Astrocyte (in vitro differentiated cells and primary cell): ENCODE results near the gene SCPEP1. TPM values are rescaled to one million over a fixed set of nuclear protein-coding genes. Genes with fewer than 3 reads are reported as not detected.

Source experiments
- DNase-seq: peaks from one replicate; pipeline ENCODE4 v3.0.0-alpha.2; 2010; ENCODE audit warnings: low read depth
- FAIRE-seq: peaks from 2 replicates; lab custom pipeline; 2011; peaks lifted over from hg19 to GRCh38; lab: Jason Lieb, UNC
- H2AFZ ChIP-seq: 2 replicates; pipeline ENCODE4 v1.6.0; 2012; ENCODE audit warnings: low read depth, low read length, inconsistent platforms
- H3K27ac ChIP-seq: 2 replicates; pipeline ENCODE4 v1.5.1; 2011; ENCODE audit warnings: low read depth, low read length, inconsistent platforms
- H3K27me3 ChIP-seq: 2 replicates; pipeline ENCODE4 v1.6.0; 2011; ENCODE audit warnings: low read length, inconsistent platforms; ENCODE audit not compliant: insufficient read depth
- H3K36me3 ChIP-seq: 2 replicates; pipeline ENCODE4 v1.5.1; 2011; ENCODE audit warnings: low read length, inconsistent platforms; ENCODE audit not compliant: insufficient read depth
- H3K4me1 ChIP-seq: 2 replicates; pipeline ENCODE4 v1.5.1; 2011; ENCODE audit warnings: low read length, inconsistent platforms; ENCODE audit not compliant: insufficient read depth
- H3K4me2 ChIP-seq: 2 replicates; pipeline ENCODE4 v1.6.0; 2012; ENCODE audit warnings: low read length, inconsistent platforms
- H3K4me3 ChIP-seq: 2 replicates; pipeline ENCODE4 v1.5.1; 2011; ENCODE audit warnings: low read depth, mild to moderate bottlenecking, low read length, inconsistent platforms; ENCODE audit not compliant: insufficient read depth
- H3K79me2 ChIP-seq: 2 replicates; pipeline ENCODE4 v1.6.0; 2012; ENCODE audit warnings: mild to moderate bottlenecking, low read length, inconsistent platforms; ENCODE audit not compliant: insufficient read depth
- H3K9ac ChIP-seq: 2 replicates; pipeline ENCODE4 v1.6.0; 2012; ENCODE audit warnings: mild to moderate bottlenecking, low read length, inconsistent platforms
- H3K9me3 ChIP-seq: 2 replicates; pipeline ENCODE4 v1.5.1; 2012; ENCODE audit warnings: low read depth, mild to moderate bottlenecking, low read length, inconsistent platforms; ENCODE audit not compliant: insufficient read depth
- H4K20me1 ChIP-seq: 2 replicates; pipeline ENCODE4 v1.6.0; 2012; ENCODE audit warnings: low read length, inconsistent platforms; ENCODE audit not compliant: insufficient read depth
- H3K27ac Mint-ChIP-seq: one replicate; pipeline ENCODE4 v1.8.0; 2021; ENCODE audit warnings: mild to moderate bottlenecking, mixed read lengths; ENCODE audit not compliant: unreplicated experiment
- H3K27me3 Mint-ChIP-seq: one replicate; pipeline ENCODE4 v1.8.0; 2021; ENCODE audit warnings: low read depth, mixed read lengths; ENCODE audit not compliant: unreplicated experiment
- H3K36me3 Mint-ChIP-seq: one replicate; pipeline ENCODE4 v1.8.0; 2021; ENCODE audit warnings: low read depth, mixed read lengths; ENCODE audit not compliant: unreplicated experiment
- H3K4me1 Mint-ChIP-seq: one replicate; pipeline ENCODE4 v1.8.0; 2021; ENCODE audit warnings: low read depth, mixed read lengths; ENCODE audit not compliant: unreplicated experiment
- H3K4me3 Mint-ChIP-seq: one replicate; pipeline ENCODE4 v1.8.0; 2021; ENCODE audit warnings: mild to moderate bottlenecking, moderate library complexity, mixed read lengths; ENCODE audit not compliant: unreplicated experiment
- H3K9me3 Mint-ChIP-seq: one replicate; pipeline ENCODE4 v1.8.0; 2021; ENCODE audit warnings: mild to moderate bottlenecking, mixed read lengths; ENCODE audit not compliant: unreplicated experiment
- EZH2 ChIP-seq: IDR thresholded peaks from 2 replicates; pipeline ENCODE4 v1.6.1; 2012; ENCODE audit warnings: mild to moderate bottlenecking, low read length, inconsistent platforms; ENCODE audit not compliant: insufficient read depth
- total RNA-seq: library from RNA; stranded (reverse); gene quantifications from 2 replicates; pipeline ENCODE4 v1.2.1, GENCODE V29; 2021
- TF ChIP-seq, protein P1 (sequence below): IDR thresholded peaks from 2 replicates; pipeline ENCODE4 v1.5.1; 2011; ENCODE audit warnings: low read depth, mild to moderate bottlenecking, inconsistent platforms, low read length, moderate library complexity; ENCODE audit not compliant: insufficient read depth

SCPEP1 gene
- total RNA-seq, 1 donor from 2014 or later: 27.1 TPM

DNA sequence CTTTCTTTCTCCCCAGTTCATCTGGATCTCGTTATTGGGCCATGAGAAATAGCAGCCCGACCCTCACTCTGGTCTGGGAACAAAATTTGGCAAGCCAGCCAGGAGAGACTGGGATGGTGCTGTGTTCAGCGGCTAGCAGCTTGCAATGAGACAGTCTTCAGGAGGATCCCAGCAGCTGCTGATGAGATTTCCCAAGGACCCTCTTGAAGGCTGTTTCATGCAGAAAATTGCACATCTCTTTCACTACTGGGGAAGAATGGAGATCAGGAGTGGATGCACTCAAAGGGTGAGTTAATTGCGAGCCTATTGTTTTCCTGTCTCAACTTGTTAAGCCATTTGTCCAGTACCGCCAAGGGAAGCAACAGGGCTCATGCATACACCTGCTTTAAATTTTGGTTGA lies 11.6 kb upstream of the SCPEP1 start:
- Mint-ChIP-seq H3K4me3 (no peak overlapping the region), H3K27me3 (peaks cover 4% of the 10 kb centered on the region), H3K9me3 (no peaks in the 10 kb centered on the region), H3K36me3 (no peaks in the 10 kb centered on the region), H3K4me1 (peaks cover under 1% of the 10 kb centered on the region), H3K27ac (no peak overlapping the region)
- DNase-seq: no peak
- H3K4me2 ChIP-seq: no peak overlapping the region
- FAIRE-seq: no peak
- H3K4me3 ChIP-seq: no peak overlapping the region
- no peak overlapping the region for H3K9ac ChIP-seq
- no peaks in the 10 kb centered on the region for H3K4me1 ChIP-seq
- no peak overlapping the region for H3K27ac ChIP-seq
- H3K27me3 ChIP-seq: no peaks in the 10 kb centered on the region
- no peaks in the 10 kb centered on the region for H3K36me3 ChIP-seq
- no peaks in the 10 kb centered on the region for H3K9me3 ChIP-seq
- no peaks in the 10 kb centered on the region for H3K79me2 ChIP-seq
- no peaks in the 10 kb centered on the region for H4K20me1 ChIP-seq
- TF ChIP-seq EZH2: no peak
- TF ChIP-seq, protein P1, sequence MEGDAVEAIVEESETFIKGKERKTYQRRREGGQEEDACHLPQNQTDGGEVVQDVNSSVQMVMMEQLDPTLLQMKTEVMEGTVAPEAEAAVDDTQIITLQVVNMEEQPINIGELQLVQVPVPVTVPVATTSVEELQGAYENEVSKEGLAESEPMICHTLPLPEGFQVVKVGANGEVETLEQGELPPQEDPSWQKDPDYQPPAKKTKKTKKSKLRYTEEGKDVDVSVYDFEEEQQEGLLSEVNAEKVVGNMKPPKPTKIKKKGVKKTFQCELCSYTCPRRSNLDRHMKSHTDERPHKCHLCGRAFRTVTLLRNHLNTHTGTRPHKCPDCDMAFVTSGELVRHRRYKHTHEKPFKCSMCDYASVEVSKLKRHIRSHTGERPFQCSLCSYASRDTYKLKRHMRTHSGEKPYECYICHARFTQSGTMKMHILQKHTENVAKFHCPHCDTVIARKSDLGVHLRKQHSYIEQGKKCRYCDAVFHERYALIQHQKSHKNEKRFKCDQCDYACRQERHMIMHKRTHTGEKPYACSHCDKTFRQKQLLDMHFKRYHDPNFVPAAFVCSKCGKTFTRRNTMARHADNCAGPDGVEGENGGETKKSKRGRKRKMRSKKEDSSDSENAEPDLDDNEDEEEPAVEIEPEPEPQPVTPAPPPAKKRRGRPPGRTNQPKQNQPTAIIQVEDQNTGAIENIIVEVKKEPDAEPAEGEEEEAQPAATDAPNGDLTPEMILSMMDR: no peak
- no peak overlapping the region for H2AFZ ChIP-seq

DNA sequence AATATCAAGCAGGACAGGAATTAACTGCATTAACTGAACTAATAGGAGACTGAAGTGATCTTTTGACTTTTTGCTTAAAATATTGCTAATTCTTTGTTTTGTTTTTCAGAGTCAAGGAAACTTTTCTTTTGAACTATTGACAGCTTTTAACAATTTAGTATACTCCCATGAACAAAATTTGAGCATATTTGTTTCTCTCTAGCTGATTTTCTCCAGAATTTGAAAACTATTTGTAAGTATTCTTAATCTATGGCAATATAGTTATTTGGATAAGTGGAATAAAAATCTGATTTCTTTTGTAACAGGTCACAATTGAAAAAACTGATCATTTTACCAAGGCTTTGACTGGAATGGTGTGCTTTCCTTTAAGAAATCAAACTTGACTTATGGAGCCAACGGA lies 7.0 kb upstream of the SCPEP1 start:
- Histone ChIP-seq H3K27me3 (peaks cover 4% of the 10 kb centered on the region), H3K27ac (no peak overlapping the region), H4K20me1 (no peaks in the 10 kb centered on the region), H3K4me2 (no peak overlapping the region), H3K4me3 (no peak overlapping the region), H3K79me2 (no peaks in the 10 kb centered on the region), H3K9me3 (no peaks in the 10 kb centered on the region), H3K4me1 (no peaks in the 10 kb centered on the region), H3K9ac (no peak overlapping the region), H3K36me3 (no peaks in the 10 kb centered on the region), H2AFZ (no peak overlapping the region)
- Mint-ChIP-seq H3K27me3 (peaks cover 5% of the 10 kb centered on the region), H3K36me3 (no peaks in the 10 kb centered on the region), H3K4me1 (no peaks in the 10 kb centered on the region), H3K27ac (no peak overlapping the region), H3K4me3 (no peak overlapping the region), H3K9me3 (no peaks in the 10 kb centered on the region)
- FAIRE-seq (no peak), DNase-seq (no peak)
- TF ChIP-seq EZH2: no peak
- TF ChIP-seq, protein P1: no peak

DNA sequence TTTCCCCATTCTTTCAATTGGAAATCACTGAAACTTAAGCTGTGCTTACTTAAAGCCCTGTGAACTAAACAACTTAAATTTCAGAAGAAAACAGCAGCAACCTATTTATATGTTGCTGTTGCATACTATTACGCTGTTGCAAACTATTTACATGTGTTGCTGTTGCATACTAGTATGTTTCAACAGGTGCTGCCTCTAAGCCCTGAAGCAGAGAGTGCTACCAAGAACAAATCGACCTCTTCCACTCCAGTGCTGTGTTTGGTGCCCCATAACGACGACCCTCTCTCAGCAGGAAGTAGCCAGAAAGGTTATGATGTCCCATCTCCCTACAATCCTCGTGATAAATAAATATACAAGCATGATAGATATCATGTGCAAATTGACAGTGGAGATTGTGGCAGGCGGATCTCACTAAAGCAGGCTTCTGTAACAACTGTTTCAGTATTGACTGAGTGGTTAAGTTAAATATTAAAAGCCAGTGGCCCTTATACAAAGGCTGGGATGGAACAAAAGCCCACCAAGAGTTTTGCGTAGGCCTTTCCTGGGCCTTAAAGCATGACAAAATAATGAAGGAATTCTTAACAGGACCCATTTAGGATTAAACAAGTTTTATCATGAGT lies 5.7 kb upstream of the SCPEP1 start:
- Histone ChIP-seq H3K9ac (no peak overlapping the region), H3K4me1 (no peaks in the 10 kb centered on the region), H3K79me2 (no peaks in the 10 kb centered on the region), H4K20me1 (no peaks in the 10 kb centered on the region), H3K27ac (no peak overlapping the region), H2AFZ (no peak overlapping the region), H3K4me2 (no peak overlapping the region), H3K27me3 (peaks cover 4% of the 10 kb centered on the region), H3K9me3 (no peaks in the 10 kb centered on the region), H3K4me3 (no peak overlapping the region), H3K36me3 (no peaks in the 10 kb centered on the region)
- H3K27ac Mint-ChIP-seq: no peak overlapping the region
- H3K9me3 Mint-ChIP-seq: no peaks in the 10 kb centered on the region
- TF ChIP-seq, protein P1: no peak
- TF ChIP-seq EZH2: no peak
- H3K27me3 Mint-ChIP-seq: peaks cover 5% of the 10 kb centered on the region
- H3K4me1 Mint-ChIP-seq: no peaks in the 10 kb centered on the region
- no peak overlapping the region for H3K4me3 Mint-ChIP-seq
- H3K36me3 Mint-ChIP-seq: no peaks in the 10 kb centered on the region
- FAIRE-seq (no peak), DNase-seq (no peak)
